ENCODE measurements around the gene UCKL1.
"Not testable (repeated sequence)": the region's sequence is repeated elsewhere in the genome, so short reads cannot be mapped to it uniquely, and the experiment has no call there.

Gene UCKL1

GRCh38 chr20:63929071-63929470, 27.1 kb downstream of the UCKL1 start:
- no peak for DNase-seq

GRCh38 chr20:63926298-63926697, 29.9 kb downstream of the UCKL1 start:
- DNase-seq = no peak

GRCh38 chr20:63924241-63924640, 32.0 kb downstream of the UCKL1 start:
- no peak for DNase-seq

GRCh38 chr20:63923651-63924050, 32.6 kb downstream of the UCKL1 start:
- DNase-seq = no peak

- DNase-seq = no peak
These were observed 36.0 kb downstream of the UCKL1 start for GRCh38 chr20:63920226-63920625.

- DNase-seq = peak in 12 of 58 donors; percentile 9 to 42 (median 29)
These were observed 37.1 kb downstream of the UCKL1 start for GRCh38 chr20:63919130-63919529.

GRCh38 chr20:63917811-63918210, 38.4 kb downstream of the UCKL1 start:
- DNase-seq = peak in 44 of 58 donors; percentile 6 to 87 (median 52)

- not testable (repeated sequence) for DNase-seq
These were observed 39.8 kb downstream of the UCKL1 start for GRCh38 chr20:63916371-63916939.

- peak in 35 of 58 donors; percentile 6 to 75 (median 46) for DNase-seq
These were observed 40.7 kb downstream of the UCKL1 start for GRCh38 chr20:63915471-63915870.

GRCh38 chr20:63913768-63914167, 42.4 kb downstream of the UCKL1 start:
- no peak for DNase-seq

- DNase-seq = peak in 33 of 58 donors; percentile 11 to 57 (median 27)
These were observed 45.0 kb downstream of the UCKL1 start for GRCh38 chr20:63911176-63911575.

GRCh38 chr20:63908008-63908682, 48.1 kb downstream of the UCKL1 start:
- DNase-seq = no peak

GRCh38 chr20:63903796-63904561, 52.2 kb downstream of the UCKL1 start:
- DNase-seq = no peak

- DNase-seq = no peak
These were observed 55.8 kb downstream of the UCKL1 start for GRCh38 chr20:63900413-63900812.

GRCh38 chr20:63898882-63899558, 57.2 kb downstream of the UCKL1 start:
- DNase-seq = no peak

- no peak for DNase-seq
These were observed 58.1 kb downstream of the UCKL1 start for GRCh38 chr20:63897978-63898561.

- peak in 31 of 58 donors; percentile 4 to 47 (median 20) for DNase-seq
These were observed 59.7 kb downstream of the UCKL1 start for GRCh38 chr20:63896264-63897105.

GRCh38 chr20:63895952-63896263, 60.3 kb downstream of the UCKL1 start:
- no peak for DNase-seq

- no peak for DNase-seq
These were observed 60.8 kb downstream of the UCKL1 start for GRCh38 chr20:63895202-63895951.

Data from anterior cingulate cortex (tissue), 58 donors.